Suppressor macrophage treated with lipopolysaccharide for 1 hour (primary cell): Measurements from ENCODE around the gene DPYSL3.

Experiments
- DNase-seq, 3 donors: peaks; one replicate each; pipeline ENCODE4 v3.0.0-alpha.2; 2020 to 2022

Gene DPYSL3

GRCh38 chr5:147434049-147434448, 75.8 kb downstream of the DPYSL3 start:
- DNase-seq = no peak

GRCh38 chr5:147432323-147432722, 77.5 kb downstream of the DPYSL3 start:
- DNase-seq = no peak

- peak; percentile 37 to 47 (median 38) for DNase-seq
Measured at GRCh38 chr5:147431586-147431985, 78.3 kb downstream of the DPYSL3 start.

- DNase-seq = no peak
Measured at GRCh38 chr5:147430628-147431027, 79.2 kb downstream of the DPYSL3 start.

GRCh38 chr5:147427521-147428401, 82.1 kb downstream of the DPYSL3 start:
- DNase-seq = peak; percentile 36 to 47 (median 39)

GRCh38 chr5:147426640-147427327, 83.1 kb downstream of the DPYSL3 start:
- DNase-seq = no peak

- no peak for DNase-seq
Measured at GRCh38 chr5:147418613-147419012, 91.3 kb downstream of the DPYSL3 start.

GRCh38 chr5:147417135-147417813, 92.6 kb downstream of the DPYSL3 start:
- no peak for DNase-seq

- peak; percentile 76 to 82 (median 77) for DNase-seq
Measured at GRCh38 chr5:147415651-147416050, 94.2 kb downstream of the DPYSL3 start.

GRCh38 chr5:147413266-147413665, 96.6 kb downstream of the DPYSL3 start:
- DNase-seq = no peak

GRCh38 chr5:147412561-147412960, 97.3 kb downstream of the DPYSL3 start:
- DNase-seq = no peak

- DNase-seq = no peak
Measured at GRCh38 chr5:147411359-147412319, 98.2 kb downstream of the DPYSL3 start.

GRCh38 chr5:147410496-147411358, 99.1 kb downstream of the DPYSL3 start:
- DNase-seq = peak; percentile 46 to 71 (median 46)

- no peak for DNase-seq
Measured at GRCh38 chr5:147408980-147409379, 100.9 kb downstream of the DPYSL3 start.

- no peak for DNase-seq
Measured at GRCh38 chr5:147407094-147407681, 102.7 kb downstream of the DPYSL3 start.

- no peak for DNase-seq
Measured at GRCh38 chr5:147406636-147407035, 103.2 kb downstream of the DPYSL3 start.

GRCh38 chr5:147404706-147405105, 105.2 kb downstream of the DPYSL3 start:
- peak in 1 of 3 donors; percentile 20 for DNase-seq

GRCh38 chr5:147403651-147404640, 105.9 kb downstream of the DPYSL3 start:
- peak; percentile 82 to 93 (median 93) for DNase-seq

- peak; percentile 69 to 87 (median 76) for DNase-seq
Measured at GRCh38 chr5:147400881-147401280, 109.0 kb downstream of the DPYSL3 start.
